DOHH2 (cell line): Measurements from ENCODE around the gene SUMF1.

Source experiments
- H3F3A ChIP-seq: fragments of 200-600 bp; sonication (generic), shearing (Covaris generic); 2 replicates; pipeline ENCODE4 v1.6.0; 2016; ENCODE audit warnings: antibody characterized with exemption, mild to moderate bottlenecking; ENCODE audit not compliant: control insufficient read depth, insufficient read depth
- H3K27ac ChIP-seq: fragments of 200-600 bp; sonication (generic); 2 replicates; pipeline ENCODE4 v1.5.1; 2014; ENCODE audit warnings: low read depth, mild to moderate bottlenecking, low read length, moderate library complexity
- H3K27me3 ChIP-seq: fragments of 200-600 bp; sonication (generic); 2 replicates; pipeline ENCODE4 v1.6.1; 2014; ENCODE audit warnings: mild to moderate bottlenecking, low read length, mixed read lengths; ENCODE audit not compliant: control insufficient read depth
- H3K36me3 ChIP-seq: fragments of 200-600 bp; sonication (generic); 2 replicates; pipeline ENCODE4 v1.6.1; 2014; ENCODE audit warnings: mild to moderate bottlenecking, low read length, moderate library complexity, mixed read lengths; ENCODE audit not compliant: control insufficient read depth
- H3K4me1 ChIP-seq: fragments of 200-600 bp; sonication (generic); 2 replicates; pipeline ENCODE4 v1.6.1; 2014; ENCODE audit warnings: mild to moderate bottlenecking, low read length, mixed read lengths; ENCODE audit not compliant: control insufficient read depth
- H3K4me2 ChIP-seq: fragments of 200-600 bp; sonication (generic); 2 replicates; pipeline ENCODE4 v1.6.0; 2014; ENCODE audit warnings: mild to moderate bottlenecking, low read length, moderate library complexity
- H3K4me3 ChIP-seq: fragments of 200-600 bp; sonication (generic); 2 replicates; pipeline ENCODE4 v1.5.1; 2014; ENCODE audit warnings: mild to moderate bottlenecking, low read length, mixed read lengths
- H3K79me2 ChIP-seq: fragments of 200-600 bp; sonication (generic); 2 replicates; pipeline ENCODE4 v1.6.1; 2014; ENCODE audit warnings: mild to moderate bottlenecking, low read length, mixed read lengths; ENCODE audit not compliant: control insufficient read depth
- H3K9me2 ChIP-seq: fragments of 200-600 bp; sonication (generic); replicated peaks from 2 replicates; pipeline ENCODE4 v1.6.1; 2014; ENCODE audit warnings: mild to moderate bottlenecking, low read length, mixed read lengths; ENCODE audit not compliant: control insufficient read depth
- H3K9me3 ChIP-seq: fragments of 200-600 bp; sonication (generic); 2 replicates; pipeline ENCODE4 v1.6.1; 2014; ENCODE audit warnings: antibody characterized with exemption, low read length, mixed read lengths; ENCODE audit not compliant: control insufficient read depth, insufficient read depth
- H4K20me1 ChIP-seq: fragments of 200-600 bp; sonication (generic); 2 replicates; pipeline ENCODE4 v1.6.0; 2014; ENCODE audit warnings: low read depth, mild to moderate bottlenecking, antibody characterized with exemption, low read length, moderate library complexity; ENCODE audit not compliant: control insufficient read depth, insufficient read depth
- EZH2phosphoT487 ChIP-seq: fragments of 200-600 bp; sonication (generic); IDR thresholded peaks from 2 replicates; pipeline ENCODE4 v1.6.1; 2017; ENCODE audit warnings: borderline replicate concordance, mild to moderate bottlenecking, antibody characterized with exemption, low read length, moderate library complexity, mixed read lengths
- TF ChIP-seq, protein P1 (sequence below): fragments of 200-600 bp; sonication (generic); IDR thresholded peaks from one replicate; pipeline ENCODE4 v1.5.1; 2014; ENCODE audit warnings: antibody characterized with exemption, mild to moderate bottlenecking, low read depth, low read length; ENCODE audit not compliant: poor library complexity, severe bottlenecking

Gene SUMF1

DNA sequence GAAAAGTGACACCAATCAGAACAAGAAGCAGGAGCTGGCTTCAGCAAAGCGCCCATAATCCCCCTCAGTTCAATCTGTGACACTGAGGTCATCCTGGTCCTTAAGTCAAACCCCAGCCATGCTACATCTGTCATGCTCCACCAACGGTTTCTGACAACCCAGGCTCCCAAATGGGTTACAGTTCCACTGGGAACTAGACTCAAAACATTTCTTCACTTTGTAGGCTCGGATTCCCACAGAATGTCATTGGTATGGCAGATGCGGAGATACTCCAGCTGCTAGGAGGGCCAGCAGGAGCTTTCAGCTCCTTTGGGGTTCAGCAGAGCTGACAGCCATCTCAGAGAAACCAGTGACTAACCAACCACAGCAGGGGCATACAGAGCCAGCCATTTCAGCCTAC lies 48.9 kb downstream of the SUMF1 start:
- Histone ChIP-seq H4K20me1 (no peaks in the 10 kb centered on the region), H3K27ac (no peak overlapping the region), H3K9me3 (no peaks in the 10 kb centered on the region)

DNA sequence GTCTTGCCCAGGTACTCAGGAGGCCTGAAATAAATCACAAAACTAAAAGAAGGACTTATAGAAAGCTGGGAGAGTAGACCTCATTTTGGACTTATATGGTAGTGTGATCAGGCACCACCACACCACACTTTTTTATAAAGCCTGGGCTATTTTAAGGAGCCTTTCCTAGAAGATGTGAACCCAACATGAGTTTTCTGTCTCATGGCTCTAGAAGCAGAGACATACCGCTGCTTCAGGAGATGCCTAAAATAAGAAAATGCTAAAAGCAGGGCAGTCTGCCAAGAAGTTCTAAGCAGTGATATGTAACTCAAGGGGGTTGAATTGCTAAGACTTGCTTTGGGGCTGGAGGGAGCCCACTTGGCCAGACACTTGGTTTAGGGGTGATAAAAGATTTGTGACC lies 49.6 kb downstream of the SUMF1 start:
- Histone ChIP-seq H3K27me3 (no peaks in the 10 kb centered on the region), H3K79me2 (no peaks in the 10 kb centered on the region), H3K4me1 (no peaks in the 10 kb centered on the region; the same call in 1 of the 2 replicates), H3F3A (no peaks in the 10 kb centered on the region), H3K27ac (no peak overlapping the region), H3K36me3 (0 out of 2 replicates have a peak, but pooled peaks cover 5% of the 10 kb centered on the region), H3K4me2 (no peak overlapping the region), H3K4me3 (no peak overlapping the region), H4K20me1 (no peaks in the 10 kb centered on the region), H3K9me3 (no peaks in the 10 kb centered on the region), H3K9me2 (no peaks in the 10 kb centered on the region)
- TF ChIP-seq, protein P1, sequence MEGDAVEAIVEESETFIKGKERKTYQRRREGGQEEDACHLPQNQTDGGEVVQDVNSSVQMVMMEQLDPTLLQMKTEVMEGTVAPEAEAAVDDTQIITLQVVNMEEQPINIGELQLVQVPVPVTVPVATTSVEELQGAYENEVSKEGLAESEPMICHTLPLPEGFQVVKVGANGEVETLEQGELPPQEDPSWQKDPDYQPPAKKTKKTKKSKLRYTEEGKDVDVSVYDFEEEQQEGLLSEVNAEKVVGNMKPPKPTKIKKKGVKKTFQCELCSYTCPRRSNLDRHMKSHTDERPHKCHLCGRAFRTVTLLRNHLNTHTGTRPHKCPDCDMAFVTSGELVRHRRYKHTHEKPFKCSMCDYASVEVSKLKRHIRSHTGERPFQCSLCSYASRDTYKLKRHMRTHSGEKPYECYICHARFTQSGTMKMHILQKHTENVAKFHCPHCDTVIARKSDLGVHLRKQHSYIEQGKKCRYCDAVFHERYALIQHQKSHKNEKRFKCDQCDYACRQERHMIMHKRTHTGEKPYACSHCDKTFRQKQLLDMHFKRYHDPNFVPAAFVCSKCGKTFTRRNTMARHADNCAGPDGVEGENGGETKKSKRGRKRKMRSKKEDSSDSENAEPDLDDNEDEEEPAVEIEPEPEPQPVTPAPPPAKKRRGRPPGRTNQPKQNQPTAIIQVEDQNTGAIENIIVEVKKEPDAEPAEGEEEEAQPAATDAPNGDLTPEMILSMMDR = no peak
- TF ChIP-seq EZH2phosphoT487 = no peak

More for the DNA sequence above, 48.9 kb downstream of the SUMF1 start:
- Histone ChIP-seq H3K4me1 (no peaks in the 10 kb centered on the region; the same call in 1 of the 2 replicates), H3F3A (no peaks in the 10 kb centered on the region), H3K79me2 (no peaks in the 10 kb centered on the region), H3K36me3 (0 out of 2 replicates have a peak, but pooled peaks cover 5% of the 10 kb centered on the region), H3K9me2 (no peaks in the 10 kb centered on the region), H3K4me2 (no peak overlapping the region), H3K4me3 (no peak overlapping the region), H3K27me3 (no peaks in the 10 kb centered on the region)
- TF ChIP-seq, protein P1 = no peak
- TF ChIP-seq EZH2phosphoT487 = no peak

DNA sequence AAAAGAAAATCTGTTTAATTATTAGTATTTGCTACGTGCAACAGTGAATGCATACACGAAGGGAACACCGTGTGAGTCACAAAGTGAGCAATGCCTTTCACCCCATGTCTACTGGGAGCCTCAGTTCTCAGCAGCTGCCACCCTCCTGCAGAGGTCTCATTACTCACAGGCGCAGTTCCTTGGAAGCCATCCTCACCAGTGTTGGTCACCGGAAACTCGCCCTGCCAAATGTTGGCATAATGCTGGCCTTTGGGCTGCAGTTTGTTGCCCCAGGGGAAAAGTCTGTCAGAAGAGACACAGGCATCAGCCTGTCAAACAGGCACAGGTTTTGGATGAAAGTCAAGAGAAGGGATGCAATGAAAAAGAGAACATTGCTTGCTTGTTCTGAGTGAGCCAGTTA lies 50.1 kb downstream of the SUMF1 start:
- H3K36me3 ChIP-seq = 0 out of 2 replicates have a peak, but pooled peaks cover 5% of the 10 kb centered on the region
- H4K20me1 ChIP-seq = no peaks in the 10 kb centered on the region
- no peaks in the 10 kb centered on the region for H3K9me3 ChIP-seq
- H3K4me3 ChIP-seq = no peak overlapping the region
- no peaks in the 10 kb centered on the region; the same call in 1 of the 2 replicates for H3K4me1 ChIP-seq
- no peak overlapping the region for H3K27ac ChIP-seq
- H3K27me3 ChIP-seq = no peaks in the 10 kb centered on the region
- TF ChIP-seq, protein P1 = no peak
- no peaks in the 10 kb centered on the region for H3K9me2 ChIP-seq
- no peaks in the 10 kb centered on the region for H3K79me2 ChIP-seq
- H3K4me2 ChIP-seq = no peak overlapping the region
- H3F3A ChIP-seq = no peaks in the 10 kb centered on the region
